Activated T-cell treated with anti-CD3 and anti-CD28 coated beads for 48 hours (primary cell): ENCODE results near the gene SLC17A4.
"Not testable (repeated sequence)": the region's sequence is repeated elsewhere in the genome, so short reads cannot be mapped to it uniquely, and the experiment has no call there.

Source experiments
- DNase-seq: peaks from one replicate; pipeline ENCODE4 v3.0.0-alpha.2; 2020; ENCODE audit warnings: low read depth

SLC17A4 gene

GRCh38 chr6:25754535-25754934 lies at the start of gene SLC17A4:
Gene SLC17A4, plus strand, starts transcription at chr6:25754742. Its CDS starts 7,221 bp downstream, at chr6:25761963.
- DNase-seq, result no peak

DNA sequence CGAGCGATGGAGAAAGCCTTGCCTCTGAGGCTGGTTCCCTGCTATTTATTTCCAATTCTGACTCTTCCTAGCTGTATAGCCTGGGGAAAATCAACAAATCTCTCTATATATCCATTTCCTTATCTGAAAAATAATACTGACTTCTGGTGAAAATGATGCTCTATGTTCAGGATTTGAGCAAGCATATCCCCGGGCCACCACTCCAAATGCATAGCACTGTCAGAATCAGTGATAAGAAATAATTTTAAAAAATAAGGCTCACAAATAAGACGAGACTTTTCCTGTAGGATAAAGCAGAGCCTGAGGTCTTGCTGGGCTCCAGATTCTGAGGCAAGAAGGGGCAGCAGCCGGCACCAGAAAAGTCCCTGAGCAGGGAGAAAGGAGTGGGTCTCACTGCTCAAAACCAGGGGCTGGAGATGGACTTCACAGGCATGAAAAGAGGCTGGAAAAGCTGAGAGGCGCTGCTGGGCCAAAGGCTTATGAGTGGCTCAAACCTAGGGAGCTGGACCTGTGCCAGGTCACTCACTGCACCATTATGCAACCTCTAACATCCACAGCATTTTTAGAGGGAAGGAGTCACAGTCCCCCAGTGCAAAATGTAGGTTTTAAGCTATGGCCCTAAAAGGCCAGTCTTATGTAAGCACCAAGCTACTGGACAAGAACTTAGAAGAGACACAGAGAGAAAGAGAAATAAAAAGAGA lies 48.1 kb upstream of the SLC17A4 start:
- DNase-seq, result no peak

- DNase-seq, result no peak
Measured at GRCh38 chr6:25709761-25710160, 44.8 kb upstream of the SLC17A4 start.

GRCh38 chr6:25710287-25710686 lies 44.3 kb upstream of the SLC17A4 start:
- DNase-seq, result no peak

- DNase-seq, result no peak
Measured at GRCh38 chr6:25713824-25714223, 40.7 kb upstream of the SLC17A4 start.

GRCh38 chr6:25714765-25715164 lies 39.8 kb upstream of the SLC17A4 start:
- DNase-seq, result no peak

DNA sequence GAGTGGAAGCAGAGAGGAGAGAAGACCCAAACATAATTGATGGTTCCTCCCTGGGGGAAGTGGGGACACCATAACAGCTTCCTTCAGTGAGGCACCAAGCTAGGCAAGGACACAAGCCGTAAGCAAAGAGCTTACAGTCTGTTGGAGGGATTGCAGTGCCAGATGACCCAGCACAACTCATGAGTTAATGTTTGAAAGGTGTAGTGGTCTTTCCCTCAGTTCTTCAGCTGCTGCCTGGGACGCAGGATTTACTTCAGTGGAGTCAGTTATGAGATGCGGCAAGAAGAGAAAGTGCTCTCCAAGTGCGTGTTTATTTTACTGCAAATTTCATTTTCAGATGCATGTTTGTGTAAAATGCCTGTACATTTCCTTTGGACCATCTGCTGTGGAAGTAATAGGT lies 38.7 kb upstream of the SLC17A4 start:
- DNase-seq, result no peak

- no peak for DNase-seq
Measured at GRCh38 chr6:25717866-25718740, 36.4 kb upstream of the SLC17A4 start.

GRCh38 chr6:25726122-25726911 lies 28.2 kb upstream of the SLC17A4 start:
- no peak for DNase-seq

DNA sequence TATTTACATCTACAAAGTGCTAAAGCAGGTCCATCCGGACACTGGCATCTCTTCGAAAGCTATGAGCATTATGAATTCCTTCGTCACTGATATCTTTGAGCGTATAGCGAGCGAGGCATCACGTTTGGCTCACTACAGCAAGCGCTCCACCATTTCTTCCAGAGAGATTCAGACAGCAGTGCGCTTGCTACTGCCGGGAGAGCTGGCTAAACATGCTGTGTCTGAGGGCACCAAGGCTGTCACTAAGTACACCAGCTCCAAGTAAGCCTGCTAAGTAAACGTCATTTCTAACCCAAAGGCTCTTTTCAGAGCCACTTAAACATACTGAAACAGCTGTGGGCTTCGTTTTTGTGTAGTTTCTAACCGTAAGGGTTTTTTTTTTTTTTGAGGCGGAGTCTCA lies 27.5 kb upstream of the SLC17A4 start:
- DNase-seq, result no peak

GRCh38 chr6:25730907-25731306 lies 23.6 kb upstream of the SLC17A4 start:
- no peak for DNase-seq

- DNase-seq, result no peak
Measured at GRCh38 chr6:25731721-25732120, 22.8 kb upstream of the SLC17A4 start.

GRCh38 chr6:25732468-25733198 lies 21.9 kb upstream of the SLC17A4 start:
- DNase-seq, result no peak

GRCh38 chr6:25735261-25735660 lies 19.3 kb upstream of the SLC17A4 start:
- no peak for DNase-seq

DNA sequence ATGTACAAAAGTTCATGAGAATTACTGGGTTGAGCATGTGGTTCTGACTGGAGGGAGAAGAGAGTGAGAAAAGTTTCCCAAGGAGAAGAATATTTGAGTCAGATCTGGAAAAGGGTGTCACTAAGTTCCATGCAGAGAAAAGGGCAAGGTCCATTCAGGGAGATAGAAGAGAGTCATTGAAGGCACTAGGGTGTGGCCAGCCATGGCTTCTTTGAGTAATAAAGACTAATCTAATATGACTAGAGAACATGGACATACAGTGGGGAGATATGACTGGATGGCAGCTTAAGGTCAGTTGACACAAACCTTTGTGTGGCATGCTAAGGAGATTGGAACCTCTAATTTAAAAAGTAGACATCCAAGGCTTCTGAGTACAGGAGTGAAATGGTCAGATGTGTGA lies 10.7 kb upstream of the SLC17A4 start:
- DNase-seq, result no peak

- DNase-seq, result no peak
Measured at GRCh38 chr6:25745836-25746235, 8.7 kb upstream of the SLC17A4 start.

DNA sequence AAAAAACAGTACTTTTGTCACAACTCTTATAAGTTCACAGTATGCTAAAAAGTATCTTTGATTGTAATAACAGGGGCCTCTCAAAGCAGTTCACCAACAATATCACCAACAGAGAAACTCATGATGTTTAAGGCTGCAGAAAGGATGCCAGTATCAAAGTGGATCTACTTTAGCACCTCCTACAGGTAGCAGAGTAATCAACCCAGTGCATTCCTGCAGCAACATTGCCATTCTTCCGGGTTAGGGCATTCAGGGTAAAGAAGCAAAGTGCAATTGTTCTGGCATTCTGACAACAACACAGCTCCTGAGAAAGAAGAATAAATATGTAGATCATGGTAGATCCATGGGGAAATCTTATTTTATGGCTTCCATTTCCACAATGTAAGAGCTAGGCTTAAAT lies 7.6 kb upstream of the SLC17A4 start:
- no peak for DNase-seq

DNA sequence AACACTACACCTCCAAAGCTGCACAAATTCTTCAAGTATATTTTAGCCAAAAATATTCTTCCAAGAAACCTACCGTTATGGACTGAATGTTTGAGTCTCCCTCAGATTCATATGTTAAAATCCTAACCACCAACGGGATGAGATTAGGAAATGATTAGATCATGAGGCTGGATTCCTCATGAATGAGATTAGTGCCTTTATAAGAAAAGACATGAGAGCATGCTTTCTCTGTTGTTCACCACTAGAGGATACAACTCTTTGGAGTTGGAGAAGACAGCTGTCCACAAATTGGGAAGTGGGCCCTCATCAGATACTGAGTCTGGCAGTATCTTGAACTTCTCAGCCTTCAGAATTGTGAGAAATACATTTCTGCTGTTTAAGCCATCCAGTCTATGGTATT lies 7.1 kb upstream of the SLC17A4 start:
- no peak for DNase-seq

GRCh38 chr6:25748049-25748448 lies 6.5 kb upstream of the SLC17A4 start:
- DNase-seq, result no peak

DNA sequence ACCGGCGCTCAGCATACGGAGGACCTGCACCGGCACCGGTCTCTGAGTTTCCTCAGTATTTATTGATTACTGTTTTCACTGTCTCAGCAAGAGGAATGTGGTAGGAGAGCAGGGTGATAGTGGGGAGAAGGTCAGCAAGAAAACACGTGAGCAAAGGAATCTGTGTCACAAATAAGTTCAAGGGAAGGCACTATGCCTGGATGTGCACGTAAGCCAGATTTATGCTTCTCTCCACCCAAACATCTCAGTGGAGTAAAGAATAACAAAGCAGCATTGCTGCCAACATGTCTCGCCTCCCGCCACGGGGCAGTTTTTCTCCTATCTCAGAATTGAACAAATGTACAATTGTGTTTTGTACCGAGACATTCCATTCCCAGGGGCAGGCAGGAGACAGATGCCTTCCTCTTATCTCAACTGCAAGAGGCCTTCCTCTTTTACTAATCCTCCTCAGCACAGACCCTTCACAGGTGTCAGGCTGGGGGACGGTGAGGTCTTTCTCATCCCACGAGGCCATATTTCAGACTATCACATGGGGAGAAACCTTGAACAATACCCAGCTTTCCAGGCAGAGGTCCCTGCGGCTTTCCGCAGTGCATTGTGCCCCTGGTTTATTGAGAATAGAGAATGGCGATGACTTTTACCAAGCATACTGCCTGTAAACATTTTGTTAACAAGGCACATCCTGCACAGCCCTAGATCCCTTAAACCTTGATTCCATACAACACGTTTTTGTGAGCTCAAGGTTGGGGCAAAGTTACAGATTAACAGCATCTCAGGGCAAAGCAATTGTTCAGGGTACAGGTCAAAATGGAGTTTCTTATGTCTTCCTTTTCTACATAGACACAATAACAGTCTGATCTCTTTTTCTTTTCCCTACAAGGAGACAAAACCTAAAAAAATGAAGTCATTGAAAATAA lies 5.7 kb upstream of the SLC17A4 start:
- DNase-seq, result not testable (repeated sequence)

DNA sequence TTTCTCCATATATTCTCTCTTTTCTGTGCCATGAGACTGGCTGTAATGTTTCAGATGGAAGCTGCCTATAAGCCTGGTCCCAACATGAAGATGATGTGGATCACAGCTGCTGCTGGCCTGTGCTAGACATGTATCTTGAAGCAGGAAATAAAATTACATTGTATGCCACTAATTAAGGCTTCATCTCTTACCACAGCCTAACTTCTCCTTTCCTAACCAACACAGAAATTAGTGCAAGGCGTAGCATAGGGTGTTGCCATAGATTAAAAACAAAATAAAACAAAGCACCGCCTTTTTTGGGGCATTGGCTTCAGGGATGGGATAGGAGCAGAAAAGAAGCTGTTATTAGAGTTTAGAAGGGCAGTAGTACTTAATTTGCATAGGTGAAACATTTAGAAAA lies 4.7 kb upstream of the SLC17A4 start:
- DNase-seq, result no peak
